GM04504 (cell line): ENCODE measurements around the gene DUSP22.

ENCODE experiments used
- DNase-seq: peaks from one replicate; pipeline ENCODE4 v3.0.0-alpha.2; 2012; ENCODE audit warnings: low read depth

Gene DUSP22

DNA sequence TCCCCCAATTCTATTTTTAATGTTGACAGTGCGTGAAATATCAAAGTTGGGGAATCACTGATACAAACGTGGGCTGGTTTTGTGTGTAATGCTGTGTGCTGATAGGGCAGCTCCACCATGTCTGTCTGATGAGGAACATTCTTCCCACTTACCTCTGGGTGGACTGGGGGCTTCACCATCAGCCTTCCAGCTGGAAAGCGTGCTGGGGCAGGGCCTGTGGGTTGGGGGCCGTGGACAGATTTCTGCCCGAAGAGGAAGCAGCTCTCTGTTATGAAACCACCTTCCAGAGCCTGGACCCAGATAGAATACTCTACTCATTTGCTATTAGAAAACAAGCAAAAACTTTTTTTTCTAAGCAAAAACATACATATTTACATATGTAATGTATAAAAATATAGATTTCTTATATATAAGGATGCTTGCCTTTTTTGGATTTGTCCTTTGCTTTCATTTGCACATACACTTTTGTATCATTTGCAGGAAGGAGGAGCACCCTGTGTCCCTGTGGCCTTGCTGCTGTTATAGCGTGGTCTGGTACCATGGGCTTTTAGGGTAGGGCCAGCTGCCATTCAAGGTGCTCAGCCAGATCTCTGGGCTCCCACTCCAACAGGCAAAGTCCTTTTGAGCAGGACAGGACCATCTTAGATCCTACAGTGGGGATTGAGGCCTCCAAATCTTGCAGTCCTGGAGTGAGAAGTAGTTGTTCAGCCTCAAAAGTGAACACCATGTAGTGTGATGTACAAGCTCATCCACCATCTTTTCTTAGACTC lies 48.1 kb downstream of the DUSP22 start:
- DNase-seq, result no peak

DNA sequence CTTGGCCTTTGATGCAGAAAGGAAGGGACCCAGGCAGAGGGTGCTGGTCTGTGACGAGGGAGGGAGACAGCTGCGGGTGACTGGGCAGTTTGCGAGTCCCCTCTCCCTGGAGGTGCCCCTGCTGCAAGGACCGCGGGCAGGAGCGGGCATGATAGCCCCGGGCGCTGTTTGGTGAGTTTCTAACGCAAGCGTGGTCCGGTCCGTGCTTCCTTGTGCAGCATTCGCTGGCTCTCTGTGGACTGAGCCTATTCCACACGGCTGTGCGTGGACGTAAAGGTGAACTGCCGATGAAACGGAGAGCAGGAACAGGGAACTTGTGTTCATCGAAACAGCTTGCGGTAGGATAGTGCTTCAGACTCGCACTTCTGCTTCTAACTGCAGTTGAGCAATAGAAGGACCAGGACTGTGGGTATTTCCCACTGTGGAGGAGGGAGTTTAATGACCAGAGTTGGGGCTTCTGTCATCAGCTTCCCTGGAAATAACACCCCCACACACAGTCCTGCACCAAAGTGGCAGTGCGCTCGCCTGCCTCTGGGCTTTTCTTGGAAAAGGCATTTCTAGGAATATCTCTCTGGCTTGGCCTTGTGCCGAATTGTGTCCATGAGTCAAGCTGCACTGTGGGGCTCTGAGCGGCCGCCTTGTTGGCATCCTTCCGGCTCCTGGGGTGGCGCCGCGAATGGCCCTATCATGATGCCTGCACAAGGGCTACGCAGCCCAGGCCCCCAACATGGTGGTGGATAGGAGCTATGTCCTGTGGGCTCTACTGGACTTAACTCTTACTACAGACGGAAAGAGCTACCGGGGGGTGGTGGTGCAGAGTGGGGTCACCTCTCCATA lies 48.9 kb downstream of the DUSP22 start:
- no peak for DNase-seq

DNA sequence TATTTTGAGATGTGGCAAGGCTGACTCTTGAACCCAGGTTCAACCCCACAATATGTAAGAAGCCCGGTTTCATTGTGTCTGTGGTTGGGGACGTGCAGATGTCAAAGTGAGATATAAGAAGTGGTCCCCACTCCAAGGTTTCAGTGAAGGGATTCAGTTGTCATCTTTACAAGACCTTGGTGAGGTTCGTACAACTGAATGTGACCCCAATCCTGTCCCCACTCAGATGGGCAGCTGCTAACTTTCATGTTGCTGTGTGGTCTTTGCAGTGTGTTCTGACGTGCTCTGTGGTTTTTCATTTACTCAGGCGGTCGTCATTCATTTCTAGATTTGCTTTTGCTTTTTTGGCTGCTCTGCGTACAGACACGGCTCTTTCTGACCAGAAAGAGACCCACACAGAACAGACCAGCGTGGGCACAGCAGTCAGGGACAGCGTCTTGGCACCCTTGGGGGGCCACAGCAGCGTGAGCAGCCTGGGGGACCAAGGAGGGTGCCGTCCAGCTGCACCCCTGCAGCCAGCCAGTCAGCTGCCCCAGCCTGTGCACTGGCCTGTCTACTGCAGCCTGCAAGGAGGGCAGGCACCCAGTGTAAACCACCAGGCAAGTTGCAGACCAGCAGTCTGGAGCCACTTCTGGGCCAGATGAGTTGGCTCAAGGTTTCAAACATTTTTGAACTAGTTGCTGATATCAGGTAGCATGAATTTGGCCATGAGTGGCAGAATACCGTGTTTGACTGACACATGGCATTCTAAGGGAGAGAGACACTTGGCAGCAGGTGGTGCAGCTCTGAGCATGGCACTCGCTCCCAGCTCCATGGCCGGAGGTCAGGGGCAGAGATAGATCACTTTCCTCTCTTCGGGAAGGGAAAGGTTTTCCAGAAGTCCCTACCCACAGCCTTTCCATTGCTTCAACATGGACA lies 49.9 kb downstream of the DUSP22 start:
- no peak for DNase-seq

DNA sequence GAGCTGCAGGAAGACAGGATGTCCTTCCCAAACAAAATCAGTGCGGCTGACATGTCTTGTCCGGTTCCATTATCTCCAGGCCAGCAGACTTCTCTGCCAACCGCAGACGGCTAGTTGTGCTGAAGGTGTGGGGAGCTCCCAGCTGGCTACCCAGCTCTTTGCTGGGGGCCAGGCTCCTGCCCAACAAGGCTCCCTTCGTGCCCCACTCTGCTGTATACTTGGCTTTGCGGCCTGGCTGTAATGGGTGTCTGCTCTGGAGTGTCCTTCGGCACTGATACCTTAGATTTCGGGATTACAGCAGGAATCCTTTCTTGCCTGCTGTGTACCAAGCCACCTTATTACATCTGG lies 50.5 kb downstream of the DUSP22 start:
- no peak for DNase-seq

DNA sequence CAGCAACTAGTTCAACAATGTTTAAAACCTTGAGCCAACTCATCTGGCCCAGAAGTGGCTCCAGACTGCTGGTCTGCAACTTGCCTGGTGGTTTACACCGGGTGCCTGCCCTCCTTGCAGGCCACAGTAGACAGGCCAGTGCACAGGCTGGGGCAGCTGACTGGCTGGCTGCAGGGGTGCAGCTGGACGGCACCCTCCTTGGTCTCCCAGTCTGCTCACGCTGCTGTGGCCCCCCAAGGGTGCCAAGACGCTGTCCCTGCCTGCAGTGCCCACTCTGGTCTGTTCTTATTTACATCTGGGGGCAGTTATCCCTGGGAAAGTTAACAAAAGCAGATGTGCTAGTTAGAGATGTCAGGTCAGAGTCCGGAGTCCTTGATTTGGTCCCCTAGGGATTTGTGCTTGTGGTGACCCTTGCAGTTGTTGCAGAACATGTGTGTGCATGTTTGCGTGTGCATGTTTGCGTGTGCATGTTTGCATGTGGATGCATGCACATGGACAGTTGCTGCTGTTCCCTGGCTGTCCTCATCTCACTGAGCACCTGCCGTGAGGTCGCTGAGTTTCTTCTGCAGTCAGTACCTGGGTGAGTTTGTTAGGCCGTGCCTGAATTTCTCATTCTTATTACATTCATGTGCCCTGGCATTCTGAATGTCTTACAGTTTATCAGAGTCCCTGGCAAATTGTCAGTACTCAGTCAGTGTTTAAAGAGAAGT lies 51.1 kb downstream of the DUSP22 start:
- no peak for DNase-seq

DNA sequence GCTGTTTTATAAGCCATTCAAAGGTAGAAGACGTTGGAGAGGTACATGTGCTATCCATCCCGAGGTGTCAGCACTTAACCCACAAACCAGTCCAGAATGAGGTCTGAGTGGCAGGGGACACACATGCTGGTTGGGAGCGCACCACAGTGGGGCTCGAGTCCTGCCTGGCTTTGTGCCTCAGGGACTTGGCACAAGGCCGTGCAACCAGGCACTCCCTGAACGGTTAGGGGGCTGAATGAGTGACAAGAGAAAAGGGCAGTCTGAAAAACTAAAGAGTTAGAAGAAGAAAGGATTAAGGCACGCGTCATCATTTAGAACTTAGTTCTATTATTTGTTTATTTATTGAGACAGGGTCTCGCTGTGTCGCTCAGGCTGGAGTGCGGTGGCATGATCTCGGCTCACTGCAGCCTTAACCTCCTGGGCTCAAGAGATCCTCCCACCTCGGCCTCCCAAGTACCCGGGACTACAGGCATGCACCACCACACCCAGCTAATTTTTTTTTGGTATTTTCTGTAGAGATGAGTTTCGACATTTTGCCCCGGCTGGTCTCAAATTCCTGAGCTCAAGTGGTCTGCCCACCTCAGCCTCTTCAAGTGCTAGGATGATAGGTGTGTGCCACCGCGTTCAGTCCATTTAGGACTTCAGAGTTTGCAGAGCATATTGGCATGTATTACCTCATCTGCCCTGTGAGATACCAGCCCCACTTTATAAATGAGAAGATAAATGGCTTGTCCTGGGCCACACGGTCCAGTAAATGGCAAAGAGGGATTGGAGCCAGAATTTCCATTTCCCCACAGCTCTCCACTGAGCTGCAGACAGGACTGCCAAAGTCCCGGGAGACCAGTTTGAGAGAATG lies 51.9 kb downstream of the DUSP22 start:
- DNase-seq, result peak; percentile 1

DNA sequence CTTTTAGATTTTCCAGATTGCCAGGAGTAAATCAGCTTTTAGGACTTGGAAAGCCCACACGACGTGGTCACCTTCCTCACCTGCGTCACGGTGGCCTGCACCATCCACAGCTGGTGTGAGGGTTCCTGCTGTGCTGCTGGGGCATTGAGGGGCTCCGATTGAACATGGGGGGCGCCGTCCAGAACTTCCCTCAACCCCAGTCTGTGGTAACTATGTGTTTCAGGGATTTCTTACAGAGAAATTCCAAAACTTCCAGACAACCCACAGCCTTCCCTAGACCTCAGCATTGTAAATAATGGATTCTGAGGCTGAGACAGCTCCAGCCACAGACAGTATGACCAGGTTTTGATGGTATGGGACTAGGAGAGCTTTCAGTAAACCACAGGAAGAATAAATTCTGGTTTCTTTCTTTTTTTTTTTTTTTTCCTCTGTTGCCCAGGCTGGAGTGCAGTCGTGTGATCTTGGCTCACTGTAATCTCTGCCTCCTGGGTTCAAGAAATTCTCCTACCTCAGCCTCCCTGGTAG lies 52.6 kb downstream of the DUSP22 start:
- DNase-seq, result peak; percentile 11

DNA sequence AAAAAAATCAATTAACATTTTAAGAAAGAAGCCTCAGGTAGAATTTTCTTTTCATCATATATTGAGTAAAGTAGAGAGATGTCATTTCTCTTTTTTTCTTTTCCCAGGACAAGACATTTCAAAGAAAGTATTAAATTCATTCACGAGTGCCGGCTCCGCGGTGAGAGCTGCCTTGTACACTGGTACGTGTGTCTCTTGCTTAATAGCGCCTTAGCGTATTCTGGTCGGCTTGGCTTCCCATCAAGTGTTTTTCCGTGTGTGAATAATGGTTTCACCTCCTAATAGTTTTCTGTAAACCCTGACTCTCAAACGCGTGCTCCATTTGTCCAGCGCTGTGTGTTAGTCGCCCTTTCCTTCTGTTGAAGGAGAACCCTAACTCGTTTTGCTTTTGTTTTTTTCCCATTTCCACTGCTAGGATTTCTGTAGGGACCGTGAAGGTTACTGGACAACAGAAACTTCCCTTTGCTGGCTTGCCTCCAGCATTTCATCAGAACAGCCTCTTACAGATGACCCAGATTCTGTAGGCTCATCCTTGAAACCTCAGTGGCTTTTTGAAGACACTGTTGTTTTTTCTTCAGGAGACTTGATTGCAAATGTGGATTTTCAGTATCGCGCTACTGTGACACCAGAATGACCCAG lies 53.6 kb downstream of the DUSP22 start:
- peak; percentile 1 for DNase-seq

DNA sequence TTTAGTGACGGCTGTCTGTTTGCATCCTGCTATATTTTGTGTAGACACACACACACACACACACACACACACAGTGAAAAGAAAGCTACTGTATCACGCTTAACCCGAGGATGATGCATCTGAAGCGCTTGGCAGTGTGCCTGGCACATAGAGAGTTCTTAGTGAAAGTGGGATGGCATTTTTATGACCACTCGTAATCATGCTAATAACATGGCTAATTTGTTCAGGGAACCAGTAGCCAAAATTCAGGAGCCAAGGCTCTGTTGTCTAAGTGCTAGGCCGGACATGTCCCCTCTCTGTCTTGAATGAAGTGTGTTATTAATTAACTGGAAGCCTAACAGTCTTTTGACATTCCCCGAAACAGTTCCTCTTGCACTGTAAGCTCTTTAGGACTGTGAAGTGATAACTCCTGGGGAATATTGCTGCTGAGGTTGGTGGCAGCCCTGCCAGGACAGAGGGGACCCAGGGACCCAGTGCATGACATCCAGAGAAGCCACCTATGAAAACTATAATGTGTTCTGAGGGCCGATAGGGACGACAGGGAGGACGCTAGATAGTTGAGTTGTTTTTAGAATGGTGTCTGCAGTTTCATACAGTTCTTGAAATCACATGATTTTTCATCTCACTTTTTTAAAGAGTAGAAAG lies 54.2 kb downstream of the DUSP22 start:
- DNase-seq, result peak; percentile 4

DNA sequence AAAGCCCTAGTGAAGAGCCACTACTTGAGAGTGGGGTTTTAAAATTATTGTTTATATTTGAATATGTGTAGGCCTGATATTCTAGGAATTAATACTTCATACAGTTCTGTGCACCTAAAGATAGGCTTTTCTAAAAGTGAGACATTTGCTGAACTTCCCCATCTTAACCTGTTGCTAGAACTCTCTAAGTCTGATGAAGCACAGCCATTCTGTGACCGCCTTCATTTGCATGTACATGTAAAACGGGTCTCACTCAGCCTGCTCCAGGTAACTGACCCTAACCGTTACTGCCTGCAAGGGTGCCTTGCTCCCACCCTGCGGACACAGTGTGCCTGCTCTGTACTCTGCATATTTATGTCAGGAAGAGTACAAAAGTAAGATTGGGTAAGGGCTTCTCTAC lies 54.9 kb downstream of the DUSP22 start:
- no peak for DNase-seq

DNA sequence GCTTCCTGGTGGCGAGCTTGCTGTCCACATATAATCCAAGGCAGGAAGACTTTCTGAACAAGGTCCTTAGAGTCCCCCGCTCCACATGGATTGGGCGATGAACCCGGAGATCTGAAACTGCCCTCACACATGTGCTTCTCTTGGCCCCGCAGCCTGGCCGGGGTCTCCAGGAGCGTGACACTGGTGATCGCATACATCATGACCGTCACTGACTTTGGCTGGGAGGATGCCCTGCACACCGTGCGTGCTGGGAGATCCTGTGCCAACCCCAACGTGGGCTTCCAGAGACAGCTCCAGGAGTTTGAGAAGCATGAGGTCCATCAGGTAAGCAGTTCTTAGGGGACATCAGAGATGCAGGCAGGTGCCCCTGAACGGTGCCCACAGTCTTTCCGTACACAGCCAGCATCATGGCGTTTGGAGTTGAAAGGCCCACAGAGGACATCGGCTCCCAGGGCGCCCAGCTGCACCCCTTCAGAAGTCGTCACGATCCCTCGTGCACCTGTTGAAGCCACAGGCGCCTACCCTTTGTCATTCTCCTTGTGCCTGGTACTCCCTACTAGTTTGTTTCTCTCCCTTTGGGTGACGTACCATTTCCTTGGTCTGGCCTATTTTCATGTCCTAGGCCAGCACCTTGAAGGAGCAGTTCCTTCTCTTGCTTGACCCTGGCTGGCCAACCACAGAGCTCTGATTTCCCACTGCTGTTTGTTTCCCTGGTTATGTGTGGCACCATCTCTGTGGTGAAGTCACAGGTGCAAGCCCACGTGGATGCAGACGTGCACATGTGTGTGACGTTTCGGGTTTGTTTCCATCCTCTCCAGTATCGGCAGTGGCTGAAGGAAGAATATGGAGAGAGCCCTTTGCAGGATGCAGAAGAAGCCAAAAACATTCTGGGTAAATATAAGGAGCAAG lies 55.9 kb downstream of the DUSP22 start:
- DNase-seq, result no peak

DNA sequence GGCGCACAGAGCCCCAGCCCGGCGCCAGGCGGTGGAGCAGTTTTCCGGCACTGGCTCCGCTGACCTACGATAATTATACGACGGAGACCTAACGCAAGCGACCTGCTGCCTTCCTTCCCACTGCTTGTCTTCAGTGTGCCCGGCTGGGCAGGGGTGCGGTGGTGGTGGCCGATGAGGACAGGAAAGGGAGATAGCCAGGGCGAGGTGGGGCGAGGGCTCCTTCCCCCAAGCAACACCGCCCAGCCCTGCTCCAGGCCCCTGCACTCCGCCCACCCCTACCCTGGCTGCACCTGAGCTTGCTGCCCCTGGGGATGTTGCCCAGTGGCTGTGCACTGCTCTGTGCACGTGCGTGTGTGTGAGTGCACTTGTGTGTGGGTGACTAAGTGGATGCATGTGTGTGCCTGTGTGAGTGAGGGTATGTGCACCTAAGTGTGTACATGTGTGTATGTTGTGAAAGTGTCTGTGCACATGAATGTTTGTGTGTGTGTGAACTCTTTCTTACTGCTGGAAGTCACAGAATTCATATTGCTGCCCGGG lies 56.6 kb downstream of the DUSP22 start:
- DNase-seq, result no peak

DNA sequence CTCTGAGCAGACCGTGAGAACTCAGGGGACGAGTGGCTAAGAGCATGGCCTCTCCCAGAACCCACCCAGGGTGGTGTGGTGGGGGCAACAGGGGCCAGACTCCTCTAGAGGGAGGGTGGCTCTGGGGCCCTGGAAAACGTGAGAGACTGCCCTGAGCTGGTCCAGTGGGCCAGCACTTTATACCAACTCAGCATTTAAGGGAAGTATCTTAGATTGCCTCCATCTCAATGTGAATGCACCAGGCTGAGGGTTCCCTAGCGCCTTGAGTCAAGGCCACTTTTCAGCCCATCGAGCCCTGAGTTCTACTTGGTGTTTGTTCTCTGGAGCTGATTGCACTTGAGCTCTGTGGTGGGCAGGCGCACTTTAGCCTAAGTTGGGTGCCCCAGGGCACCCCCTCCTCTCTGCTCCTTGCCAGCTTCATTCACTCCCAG lies 57.2 kb downstream of the DUSP22 start:
- DNase-seq, result no peak

DNA sequence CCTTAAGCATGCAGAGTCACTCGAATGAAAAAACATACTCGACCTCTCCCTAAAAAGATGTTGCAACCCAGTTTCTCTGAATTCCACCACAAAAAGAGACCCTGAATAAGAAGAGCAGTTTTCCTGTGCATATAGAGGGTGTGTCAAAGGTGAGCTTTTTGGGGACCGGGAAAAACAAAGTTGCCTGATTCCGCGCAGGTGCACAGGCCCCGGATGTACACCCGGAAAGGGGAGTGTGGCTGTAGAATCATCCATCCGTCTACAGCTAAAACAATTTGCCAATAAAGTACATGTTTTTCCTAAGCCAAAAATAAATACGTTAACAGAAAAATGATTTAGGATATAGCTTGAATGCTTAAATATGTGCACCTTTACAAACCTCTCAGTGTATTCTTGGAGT lies 58.1 kb downstream of the DUSP22 start:
- no peak for DNase-seq

DNA sequence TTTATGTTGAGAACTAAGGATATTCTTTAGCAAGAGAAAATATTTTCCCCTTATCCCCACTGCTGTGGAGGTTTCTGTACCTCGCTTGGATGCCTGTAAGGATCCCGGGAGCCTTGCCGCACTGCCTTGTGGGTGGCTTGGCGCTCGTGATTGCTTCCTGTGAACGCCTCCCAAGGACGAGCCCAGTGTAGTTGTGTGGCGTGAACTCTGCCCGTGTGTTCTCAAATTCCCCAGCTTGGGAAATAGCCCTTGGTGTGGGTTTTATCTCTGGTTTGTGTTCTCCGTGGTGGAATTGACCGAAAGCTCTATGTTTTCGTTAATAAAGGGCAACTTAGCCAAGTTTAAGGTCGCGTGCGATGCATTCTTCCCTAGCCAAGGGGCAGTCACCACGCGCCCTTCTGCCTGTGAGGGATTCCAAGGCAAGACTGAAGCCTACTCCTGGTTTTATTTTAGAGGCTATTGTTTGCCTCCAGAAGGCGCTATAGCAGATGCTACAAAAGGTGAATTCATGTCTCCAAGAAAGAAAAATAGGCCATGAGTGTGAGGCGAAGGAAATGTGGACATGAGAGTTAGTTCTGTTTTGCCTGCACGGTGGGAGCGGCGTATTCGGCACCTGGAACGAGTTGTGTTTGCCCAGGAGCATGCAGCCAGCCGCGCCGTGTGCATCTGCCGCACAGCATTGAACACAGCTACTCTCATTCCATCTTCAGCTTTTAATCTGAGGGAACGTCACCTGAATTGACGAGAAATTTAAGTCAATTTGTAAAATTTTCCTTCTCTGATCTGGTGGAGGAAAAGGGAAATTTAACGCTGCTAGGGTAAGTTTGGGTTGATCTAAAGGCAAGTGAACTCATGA lies 59.0 kb downstream of the DUSP22 start:
- no peak for DNase-seq

DNA sequence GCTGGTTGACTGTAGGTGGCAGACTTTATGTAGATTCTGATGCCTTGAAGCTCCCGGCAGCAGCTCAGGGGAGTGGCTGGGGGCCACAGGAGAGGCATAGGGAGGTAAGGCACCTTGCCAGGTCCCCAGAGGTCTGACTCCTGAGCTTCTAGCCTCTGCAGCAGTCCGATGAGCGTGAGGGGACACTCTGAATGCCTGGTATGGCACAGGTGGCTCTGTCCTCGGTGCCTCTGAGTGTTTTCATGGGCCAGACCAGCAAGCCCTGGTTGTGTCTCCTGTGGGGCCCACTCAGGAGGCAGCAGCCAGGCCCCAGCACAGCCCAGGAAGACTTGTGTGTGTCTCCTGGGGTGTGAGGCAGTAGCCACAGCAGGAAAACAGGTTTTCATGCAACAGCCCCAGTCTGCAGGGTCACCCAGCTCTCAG lies 59.6 kb downstream of the DUSP22 start:
- no peak for DNase-seq

DNA sequence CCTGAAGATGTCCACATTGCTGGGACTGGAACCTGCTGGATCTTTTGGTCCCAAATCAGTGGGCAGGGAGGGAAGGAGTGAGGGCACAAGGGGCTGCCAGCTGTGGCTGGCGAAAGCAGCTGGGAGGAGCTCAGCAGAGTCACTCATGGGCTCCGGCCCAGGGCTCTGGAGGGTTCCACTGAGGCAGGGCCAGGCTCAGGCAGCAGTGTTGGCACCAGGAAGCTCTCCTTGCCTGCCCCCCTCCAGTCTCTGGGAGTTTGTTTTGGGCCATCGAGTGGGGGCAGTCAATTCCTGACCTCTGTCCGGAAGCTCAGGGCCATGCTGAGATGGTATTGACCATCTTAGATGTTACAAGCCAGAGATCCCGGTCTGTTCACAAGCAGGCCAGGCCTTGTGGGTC lies 60.2 kb downstream of the DUSP22 start:
- no peak for DNase-seq
